GM19455 (cell line): ENCODE measurements around the gene GALNT17.

Experiments used
- ATAC-seq: cut with Tn5 transposase; IDR thresholded peaks from one replicate; pipeline ENCODE4 v1.9.1; 2021; ENCODE audit not compliant: unreplicated experiment

GALNT17 gene

DNA sequence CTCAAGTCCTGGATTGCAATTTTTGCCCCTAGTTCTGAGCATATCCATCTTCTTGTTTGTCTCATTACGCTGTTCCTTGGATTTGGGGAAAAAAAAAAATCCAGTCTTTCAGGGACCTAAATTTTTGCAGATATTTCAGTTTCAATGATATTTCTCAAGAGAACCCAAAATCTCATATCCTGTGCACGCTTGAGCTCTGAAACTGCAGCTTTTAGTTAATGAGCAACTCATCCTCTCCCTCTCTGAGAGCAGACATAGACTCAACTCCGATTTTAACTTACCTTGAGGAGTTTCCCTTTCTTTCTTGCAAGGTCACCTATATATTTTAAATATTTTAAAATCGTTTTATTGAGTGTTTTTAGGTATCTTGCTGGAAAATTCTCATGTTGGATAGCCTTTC lies 200.3 kb downstream of the GALNT17 start:
- ATAC-seq, result no peak

DNA sequence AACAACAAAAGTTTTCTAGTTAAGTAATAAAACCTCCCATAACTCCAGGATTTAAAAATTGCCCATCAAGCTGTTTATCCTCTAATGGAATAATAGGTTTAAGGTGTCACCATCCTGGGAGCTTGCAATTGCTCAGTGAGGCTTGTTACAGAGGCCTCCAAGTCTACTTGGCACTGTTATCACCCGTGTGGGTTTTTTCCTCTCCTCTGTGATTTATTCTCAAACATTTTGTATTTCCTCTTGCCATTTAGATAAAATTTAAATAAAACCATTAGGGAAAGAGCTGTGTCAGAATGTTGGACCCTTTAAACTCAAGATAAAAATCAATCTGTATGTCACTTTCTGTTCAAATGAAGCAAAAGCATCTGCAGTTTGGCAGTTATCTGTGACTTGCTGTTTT lies 202.6 kb downstream of the GALNT17 start:
- no peak for ATAC-seq

DNA sequence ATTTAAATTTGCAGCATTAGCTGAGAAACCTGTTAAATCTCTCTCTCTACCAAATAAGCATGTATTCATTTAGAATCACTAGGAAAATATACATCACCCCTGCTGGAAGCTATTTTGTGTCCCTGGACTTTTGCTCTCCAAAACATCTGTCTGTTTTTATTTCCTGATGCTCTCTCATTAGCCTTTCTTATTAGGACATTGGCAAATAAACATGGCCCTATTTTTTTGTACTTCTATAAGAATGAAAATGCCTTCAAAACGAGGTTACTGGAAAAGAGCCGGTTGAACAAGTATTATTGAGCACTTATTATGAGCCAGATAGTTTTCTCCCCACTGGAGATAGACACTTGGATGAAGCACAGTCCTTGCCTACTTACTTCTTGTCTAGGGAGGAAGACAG lies 206.9 kb downstream of the GALNT17 start:
- no peak for ATAC-seq

DNA sequence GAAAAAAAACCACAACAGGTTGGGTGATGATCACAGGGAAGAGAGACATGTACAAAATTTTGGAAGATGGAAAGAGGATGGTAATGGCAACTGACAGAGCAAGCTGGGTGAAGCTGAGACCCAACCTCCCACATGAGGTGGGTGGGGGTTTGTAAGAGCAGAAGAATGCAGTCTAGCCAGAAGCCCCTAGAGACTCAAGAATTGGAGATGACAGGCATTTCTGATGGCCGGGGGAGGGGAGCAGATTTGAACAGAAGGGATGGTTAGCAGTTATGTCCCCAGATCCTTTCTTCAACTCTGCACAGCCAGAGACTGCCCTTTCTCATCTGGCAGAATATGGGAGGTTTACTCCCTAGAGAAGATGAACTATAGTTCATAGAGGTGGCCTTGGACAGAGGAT lies 208.0 kb downstream of the GALNT17 start:
- no peak for ATAC-seq

DNA sequence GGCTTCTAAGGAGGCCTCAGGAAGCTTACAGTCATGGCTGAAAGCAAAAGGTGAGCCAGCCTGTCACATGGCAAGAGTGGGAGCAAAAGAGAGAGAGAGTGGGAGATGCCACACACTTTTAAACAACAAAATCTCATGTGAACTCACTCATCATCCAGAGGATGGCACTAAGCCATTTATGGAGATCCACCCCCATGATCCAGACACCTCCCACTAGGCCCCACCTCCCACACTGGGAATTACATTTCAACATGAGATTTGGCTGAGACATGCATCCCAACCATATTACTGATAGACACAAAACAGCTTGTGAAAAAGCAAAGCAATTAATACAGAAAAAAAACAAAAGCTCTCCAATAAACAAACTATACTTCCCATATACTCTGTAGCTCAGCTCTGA lies 210.3 kb downstream of the GALNT17 start:
- no peak for ATAC-seq

DNA sequence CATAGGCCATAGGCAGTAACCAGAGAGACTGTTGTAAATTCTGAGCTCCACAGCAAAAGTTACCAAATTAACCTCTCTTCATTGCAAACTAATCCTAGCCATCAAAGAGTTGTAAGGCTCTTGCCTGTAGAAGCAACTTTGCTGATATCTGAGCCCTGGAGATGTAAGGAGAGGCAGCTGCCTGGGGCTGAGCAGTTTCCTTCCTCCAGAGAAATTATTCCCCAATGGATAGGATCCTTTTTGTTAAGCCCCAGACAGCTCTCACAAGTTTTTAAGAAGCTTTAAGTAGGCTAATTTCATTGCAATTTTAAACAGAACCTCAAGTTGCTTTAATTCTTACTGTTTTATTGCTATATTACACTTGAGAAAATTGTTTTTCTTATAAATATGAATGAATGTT lies 211.1 kb downstream of the GALNT17 start:
- no peak for ATAC-seq

DNA sequence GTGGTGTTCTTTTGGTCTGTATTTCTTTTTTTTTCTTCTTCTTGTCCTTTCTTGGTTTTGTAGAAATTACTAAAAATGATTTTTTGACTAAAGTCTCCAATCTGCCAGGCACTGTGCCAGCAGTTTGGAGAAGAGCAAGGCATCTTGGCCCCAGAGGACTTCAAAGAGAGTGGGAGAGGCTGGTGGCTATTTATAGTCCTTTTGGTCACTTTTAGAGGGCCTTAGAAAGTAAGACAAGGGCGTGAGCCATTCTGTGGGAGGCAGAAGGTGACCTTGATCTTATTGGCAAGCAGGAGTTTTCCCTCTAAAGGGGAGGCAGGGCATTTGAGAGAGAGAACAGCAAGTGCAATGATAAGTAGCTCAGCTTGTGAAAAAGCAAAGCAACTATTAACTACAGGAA lies 211.9 kb downstream of the GALNT17 start:
- no peak for ATAC-seq

DNA sequence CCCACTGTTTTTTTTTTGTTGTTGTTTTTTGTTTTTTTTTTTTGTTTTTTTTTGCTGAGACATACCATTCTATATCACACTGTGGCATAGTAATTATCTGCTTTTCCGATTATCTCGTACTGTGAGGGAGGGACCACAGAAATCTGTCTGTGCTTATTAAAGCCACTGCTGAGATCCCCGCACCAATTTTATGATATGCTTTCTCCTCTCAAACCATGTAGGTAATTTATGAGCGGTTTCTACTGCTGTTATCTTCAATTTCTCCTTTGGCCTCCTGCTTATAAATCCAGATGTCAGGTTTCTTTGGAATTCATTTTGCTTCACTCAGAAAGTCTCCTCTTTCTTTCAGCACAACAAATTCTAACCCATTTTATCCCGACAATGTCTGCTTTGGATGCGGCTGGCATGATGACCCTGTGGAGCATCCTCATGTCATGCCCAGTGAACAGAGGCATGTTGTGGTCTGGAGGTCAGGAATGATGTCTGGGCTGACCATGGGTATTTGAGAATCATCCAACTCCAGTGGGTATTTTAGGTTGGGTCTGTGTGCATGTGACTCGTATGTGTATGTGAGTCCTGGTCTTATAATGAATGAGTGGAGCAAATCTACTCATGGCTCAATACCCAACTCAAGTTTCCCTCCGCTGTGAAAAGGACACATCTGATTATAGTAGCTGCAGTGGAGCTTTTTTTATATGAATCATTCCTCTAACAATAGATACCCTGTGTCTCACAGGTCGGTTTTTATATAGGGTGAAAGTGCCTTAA lies 213.4 kb downstream of the GALNT17 start:
- ATAC-seq, result no peak

DNA sequence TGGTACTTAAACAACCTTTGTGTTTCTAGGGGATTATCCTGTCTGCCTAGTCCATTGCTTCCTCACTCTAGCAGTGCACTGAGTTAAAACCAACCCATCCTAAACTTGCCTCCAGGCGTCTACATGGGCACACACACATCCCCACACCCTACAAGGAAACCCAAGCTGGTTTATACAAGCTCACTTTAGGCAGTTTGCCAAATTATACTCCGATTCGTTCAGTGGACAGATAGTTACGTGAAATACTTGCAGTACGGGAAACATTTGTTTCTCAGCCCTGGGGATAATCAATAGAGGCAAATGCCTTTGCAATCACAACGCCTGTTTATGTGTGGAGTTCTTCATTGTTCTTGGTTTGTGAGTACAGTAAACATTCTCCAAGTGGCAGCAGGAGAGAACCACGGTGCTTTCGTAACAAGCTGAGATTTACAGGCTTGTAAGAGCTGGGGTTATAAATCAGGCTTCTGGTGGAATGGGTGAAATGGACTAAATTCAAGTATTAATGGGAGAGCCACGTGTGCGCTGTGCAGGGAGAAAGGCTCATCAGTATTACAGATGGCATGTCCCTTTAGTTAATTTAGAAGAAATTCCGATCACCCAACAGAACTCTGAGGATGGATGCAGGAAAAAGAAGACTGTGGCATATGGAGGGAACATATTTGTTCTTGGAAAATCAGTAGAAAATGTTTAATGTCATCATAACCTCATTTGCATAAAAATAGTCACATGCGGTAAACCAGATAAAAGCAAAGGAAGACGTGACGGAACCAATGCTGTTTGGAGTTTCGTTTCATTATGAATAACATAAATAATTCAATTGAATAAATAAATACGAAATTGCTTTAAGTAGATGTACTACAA lies 217.1 kb downstream of the GALNT17 start:
- no peak for ATAC-seq

DNA sequence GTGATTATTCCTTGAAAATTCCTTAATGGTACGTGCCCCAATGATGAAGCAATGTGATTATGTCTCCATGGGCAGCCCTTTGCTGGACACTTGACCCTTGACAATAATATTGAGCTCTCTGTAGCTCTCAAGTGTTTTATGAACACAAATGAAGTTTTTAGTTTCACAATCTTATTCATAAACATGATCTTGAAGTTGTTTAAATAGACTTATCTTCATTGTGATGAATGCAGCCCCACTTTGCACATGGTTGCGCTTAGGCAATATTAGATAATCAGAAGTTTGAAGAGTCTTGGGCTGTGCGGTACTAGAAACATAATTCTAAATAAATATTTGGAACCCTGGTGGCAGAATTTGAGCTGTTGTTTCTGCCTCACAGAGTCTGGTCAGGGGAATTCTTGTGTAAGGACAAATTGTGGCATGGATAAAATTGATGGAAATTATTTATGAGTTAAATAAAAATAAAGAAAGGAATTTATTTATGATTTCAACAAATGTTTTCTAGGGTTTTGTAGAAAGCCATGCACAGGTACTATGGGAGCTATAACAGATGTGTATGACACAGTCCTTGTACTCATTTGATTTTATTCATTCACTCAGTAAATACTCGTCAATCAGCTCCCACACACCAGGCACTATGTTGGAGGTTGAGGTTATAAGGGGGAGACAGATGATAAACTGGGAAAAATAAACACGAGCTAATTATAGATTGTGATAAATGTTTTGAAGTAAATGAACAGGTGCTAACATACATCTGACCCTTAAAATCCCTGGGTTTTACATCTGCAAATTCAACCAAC lies 217.9 kb downstream of the GALNT17 start:
- ATAC-seq, result no peak

DNA sequence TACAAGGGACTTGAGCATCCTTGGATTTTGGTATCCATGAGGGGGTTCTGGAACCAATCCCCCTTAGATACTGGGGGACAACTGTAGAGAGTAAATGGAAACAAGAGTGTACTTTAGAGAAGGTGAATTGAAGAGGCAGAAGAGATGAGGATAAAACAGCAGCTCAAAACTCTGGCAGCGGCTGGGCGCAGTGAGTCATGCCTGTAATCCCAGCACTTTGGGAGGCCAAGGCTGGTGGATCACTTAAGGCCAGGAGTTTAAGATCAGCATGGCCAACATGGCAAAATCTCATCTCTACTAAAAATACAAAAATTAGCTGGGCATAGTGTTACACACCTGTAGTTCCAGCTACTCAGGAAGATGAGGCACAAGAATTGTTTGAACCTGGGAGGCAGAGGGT lies 218.7 kb downstream of the GALNT17 start:
- ATAC-seq, result no peak

DNA sequence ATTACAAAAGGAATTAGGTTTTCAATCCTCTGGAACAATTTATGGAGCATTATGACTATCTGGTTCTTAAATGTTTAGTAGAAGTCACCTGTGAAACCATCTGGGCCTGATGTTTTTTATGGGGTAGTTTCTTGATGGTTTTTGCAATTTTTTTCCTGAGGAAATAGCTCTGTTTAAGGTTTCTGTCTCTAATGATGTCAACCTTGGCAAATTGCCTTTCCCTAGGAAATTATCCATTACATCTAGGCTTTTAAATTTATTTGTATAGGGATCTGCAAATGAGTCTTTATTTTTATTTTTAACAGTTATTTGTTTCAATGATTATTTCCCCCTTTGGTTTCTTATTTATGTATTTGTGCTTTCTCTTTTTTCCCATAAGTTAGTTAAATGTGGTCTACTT lies 222.8 kb downstream of the GALNT17 start:
- ATAC-seq, result no peak

DNA sequence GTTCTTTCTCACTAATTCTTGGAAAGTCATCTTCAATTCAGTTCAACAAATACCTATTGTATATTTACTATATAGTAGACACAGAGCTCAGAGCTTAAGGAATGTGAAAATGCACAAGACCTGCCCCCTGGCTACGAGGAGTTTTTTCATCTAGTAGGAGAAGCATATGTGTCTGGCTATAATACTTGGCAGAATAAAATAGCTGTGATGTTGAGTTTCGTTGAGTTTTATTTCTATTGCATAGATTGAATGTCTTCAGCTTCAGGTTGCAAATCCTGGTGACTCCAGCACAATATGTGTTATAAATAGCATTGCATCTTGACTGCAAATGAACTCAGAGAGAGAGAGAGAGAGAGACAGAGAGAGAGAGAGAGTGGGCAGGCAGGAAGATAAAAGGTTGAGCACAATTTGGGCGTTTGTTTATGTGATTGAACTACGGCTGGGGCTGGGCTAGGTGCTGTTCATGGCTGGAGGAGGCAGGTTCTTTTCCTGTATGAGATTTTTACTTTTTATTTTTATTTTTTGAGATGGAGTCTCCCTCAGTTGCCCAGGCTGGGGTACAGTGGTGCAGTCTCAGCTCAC lies 229.6 kb downstream of the GALNT17 start:
- no peak for ATAC-seq

DNA sequence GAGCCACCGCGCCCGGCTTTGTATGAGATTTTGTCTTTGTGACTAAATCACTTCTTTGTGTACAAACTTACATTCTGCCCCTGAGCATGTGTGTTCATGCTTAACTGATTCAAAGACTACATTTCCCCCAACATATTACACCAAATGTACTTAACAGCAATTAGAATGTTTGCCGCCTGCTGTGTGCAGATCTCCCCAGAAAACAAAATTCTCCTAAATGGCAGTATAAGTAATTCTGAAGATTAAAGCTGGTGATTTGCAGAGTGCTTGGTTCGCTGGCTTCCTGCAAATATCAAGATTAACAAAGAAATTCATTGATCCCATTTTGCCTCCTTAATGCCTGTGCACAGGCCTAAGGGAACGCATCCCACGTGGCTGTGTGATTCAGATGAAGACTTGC lies 230.3 kb downstream of the GALNT17 start:
- ATAC-seq, result no peak

DNA sequence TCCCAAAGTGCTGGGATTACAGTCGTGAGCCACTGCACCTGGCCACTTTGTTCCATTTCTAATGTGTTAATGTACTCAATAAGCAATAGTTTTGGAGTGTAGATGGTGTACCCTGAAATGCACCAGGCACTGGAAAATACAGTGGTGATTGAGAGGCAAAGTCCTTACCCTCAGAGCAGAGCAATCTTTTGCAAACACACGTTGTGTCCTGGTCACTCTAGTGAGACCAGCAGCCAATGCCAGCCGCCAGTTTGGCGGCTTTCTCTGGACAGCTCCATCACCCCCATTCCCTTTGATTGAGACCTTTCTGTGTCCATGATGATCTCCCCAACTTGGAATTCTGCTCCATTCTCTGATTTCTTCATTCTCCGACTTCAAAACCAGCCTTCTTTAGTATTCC lies 231.3 kb downstream of the GALNT17 start:
- no peak for ATAC-seq

DNA sequence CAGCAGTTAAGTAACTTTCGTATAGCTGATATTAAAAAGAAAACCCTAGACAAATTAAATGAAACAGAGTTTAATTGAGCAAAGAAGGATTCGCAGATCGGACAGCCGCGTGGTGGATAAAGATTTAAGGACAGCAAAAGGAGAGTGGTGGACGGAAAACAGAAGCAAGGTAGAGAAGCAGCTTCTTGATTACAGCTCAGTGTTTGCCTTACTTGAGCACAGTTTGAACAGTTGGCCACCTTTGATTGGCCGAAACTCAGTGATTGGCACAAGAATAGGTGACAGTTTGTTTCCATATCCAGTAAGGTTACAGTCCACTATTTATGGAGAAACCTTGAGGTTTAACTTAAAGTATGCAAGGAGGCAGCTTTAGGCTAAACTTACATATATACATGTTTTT lies 231.7 kb downstream of the GALNT17 start:
- ATAC-seq, result no peak

DNA sequence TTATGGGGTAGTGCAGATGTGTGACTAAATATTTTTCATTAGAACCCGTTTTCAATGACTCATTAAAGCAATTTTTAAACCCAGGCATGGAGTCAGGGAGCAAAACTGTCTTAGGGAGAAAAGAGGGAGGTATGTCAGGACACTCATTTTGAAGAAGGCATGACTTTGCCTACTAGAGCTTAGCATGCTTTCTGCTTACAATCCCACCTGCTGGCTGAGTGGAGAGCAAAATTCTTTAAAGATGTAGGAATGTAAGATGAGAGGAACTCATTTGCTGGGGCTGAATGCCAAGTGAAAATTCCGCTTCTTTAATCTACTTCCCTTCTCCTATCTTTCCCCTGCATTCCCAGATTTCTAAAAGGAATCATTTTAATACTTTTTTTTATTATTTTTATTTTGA lies 232.6 kb downstream of the GALNT17 start:
- no peak for ATAC-seq

DNA sequence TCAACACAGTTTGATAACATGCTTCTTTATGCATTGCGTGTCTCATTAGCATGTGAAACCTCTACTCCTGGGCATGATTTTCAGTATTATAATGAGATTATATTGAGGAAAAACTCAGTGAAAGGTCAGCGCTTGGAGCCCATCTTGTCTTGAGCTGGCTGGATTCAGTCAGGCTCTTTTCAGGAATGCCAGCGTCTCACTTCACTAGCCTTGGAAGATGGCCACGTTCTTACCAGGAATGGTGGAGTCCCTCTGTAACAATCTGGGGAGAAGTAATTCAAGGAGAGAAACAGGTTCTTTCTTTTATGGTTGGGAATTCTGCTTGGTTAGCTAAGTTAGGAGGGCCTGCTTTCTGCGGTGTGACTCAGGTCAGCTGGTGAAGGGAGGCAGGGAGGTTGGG lies 241.0 kb downstream of the GALNT17 start:
- ATAC-seq, result no peak

DNA sequence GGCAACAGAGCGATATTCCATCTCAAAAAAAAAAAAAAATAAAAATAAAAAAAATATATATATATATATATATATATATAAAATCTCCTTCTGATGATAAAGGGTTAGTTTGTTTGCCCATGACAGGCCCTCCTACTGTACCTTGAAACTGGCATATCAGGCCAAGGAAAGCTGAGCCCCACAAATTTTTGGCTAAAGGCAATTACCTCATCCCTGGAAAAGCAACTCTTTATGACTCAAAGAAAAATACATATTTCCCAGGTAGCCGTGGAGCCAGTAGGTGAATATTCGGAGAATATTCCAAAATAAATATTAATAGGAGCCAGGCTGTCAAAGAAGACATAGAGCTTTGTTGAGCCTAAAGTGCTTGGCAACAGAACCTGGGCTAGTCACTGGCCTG lies 245.1 kb downstream of the GALNT17 start:
- no peak for ATAC-seq

DNA sequence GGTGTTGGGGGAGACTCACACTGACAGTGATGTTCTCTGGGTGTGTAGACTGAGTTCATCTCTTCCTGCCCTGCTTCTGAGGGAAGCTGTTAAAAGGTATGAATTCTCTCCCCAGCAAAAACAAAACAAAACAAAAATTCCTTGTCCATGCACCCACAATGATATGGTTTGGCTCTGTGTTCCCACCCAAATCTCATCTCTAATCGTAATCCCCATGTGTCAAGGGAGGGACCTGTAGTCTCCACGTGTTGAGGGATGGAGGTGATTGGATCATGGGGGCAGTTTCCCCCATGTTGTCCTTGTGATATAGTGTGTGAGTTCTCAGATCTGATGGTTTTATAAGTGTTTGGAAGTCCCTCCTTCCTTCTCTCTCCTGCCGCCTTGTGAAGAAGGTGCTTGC lies 245.5 kb downstream of the GALNT17 start:
- no peak for ATAC-seq

DNA sequence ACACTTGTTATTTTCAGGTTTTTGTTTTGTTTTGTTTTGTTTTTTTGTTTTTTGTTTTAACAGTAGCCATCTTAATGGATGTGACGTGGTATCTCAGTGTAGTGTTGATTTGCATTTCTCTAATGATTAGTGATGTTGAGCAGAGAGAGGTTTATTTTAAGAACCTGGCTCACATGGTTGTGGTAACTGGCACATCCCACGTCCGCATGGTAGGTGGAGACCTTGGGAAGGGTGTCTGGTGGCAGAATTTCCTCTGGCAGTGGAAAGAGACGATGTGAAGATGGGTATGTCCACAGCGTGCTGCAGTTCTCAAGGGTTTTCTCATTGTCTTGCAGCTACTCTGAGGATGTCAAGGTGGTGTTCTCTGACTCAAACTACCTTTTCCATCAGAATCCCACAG lies 252.2 kb downstream of the GALNT17 start:
- no peak for ATAC-seq
